GM23338 (cell line): ENCODE data around the gene GLRX. TPM values are rescaled to one million over a fixed set of nuclear protein-coding genes. Genes with fewer than 3 reads are reported as not detected.

Source experiments
- ATAC-seq: fragments of 200-7000 bp; cut with Tn5 transposase; 3 replicates; pipeline ENCODE4 v1.9.1; 2020
- DNase-seq: peaks from one replicate; pipeline ENCODE4 v3.0.0-alpha.2; 2015; ENCODE audit warnings: low spot score
- H2AFZ ChIP-seq: fragments of 200-600 bp; sonication (generic); 2 replicates; pipeline ENCODE4 v1.8.0; 2016; ENCODE audit warnings: antibody characterized with exemption, mild to moderate bottlenecking, moderate library complexity
- H3F3A ChIP-seq: fragments of 200-600 bp; sonication (generic); replicated peaks from 2 replicates; pipeline ENCODE4 v1.8.0; 2017; ENCODE audit warnings: antibody characterized with exemption, mixed run types, low read depth
- H3K27ac ChIP-seq: fragments of 200-600 bp; sonication (generic); 2 replicates; pipeline ENCODE4 v1.6.1; 2016; ENCODE audit warnings: low read depth
- H3K27me3 ChIP-seq: fragments of 200-600 bp; sonication (generic); 2 replicates; pipeline ENCODE4 v1.8.0; 2016; ENCODE audit warnings: mild to moderate bottlenecking, mixed run types, moderate library complexity; ENCODE audit not compliant: insufficient read depth
- H3K36me3 ChIP-seq: fragments of 200-600 bp; sonication (generic); 2 replicates; pipeline ENCODE4 v1.8.0; 2016; ENCODE audit warnings: mild to moderate bottlenecking; ENCODE audit not compliant: insufficient read depth
- H3K4me1 ChIP-seq: fragments of 200-600 bp; sonication (generic); 2 replicates; pipeline ENCODE4 v1.8.0; 2016; ENCODE audit warnings: mild to moderate bottlenecking, moderate library complexity; ENCODE audit not compliant: insufficient read depth
- H3K4me2 ChIP-seq: fragments of 200-600 bp; sonication (generic); 2 replicates; pipeline ENCODE4 v1.7.1; 2017; ENCODE audit warnings: mixed run types
- H3K4me3 ChIP-seq: fragments of 200-600 bp; sonication (generic); 2 replicates; pipeline ENCODE4 v1.6.1; 2016; ENCODE audit warnings: mixed run types
- H3K79me2 ChIP-seq: fragments of 200-600 bp; sonication (generic); replicated peaks from 2 replicates; pipeline ENCODE4 v1.8.0; 2017; ENCODE audit warnings: mild to moderate bottlenecking; ENCODE audit not compliant: insufficient read depth
- H3K9me2 ChIP-seq: fragments of 200-600 bp; sonication (generic); 2 replicates; pipeline ENCODE4 v1.8.0; 2017; ENCODE audit not compliant: insufficient read depth
- H4K20me1 ChIP-seq: fragments of 200-600 bp; sonication (generic); replicated peaks from 2 replicates; pipeline ENCODE4 v1.8.0; 2017; ENCODE audit warnings: mild to moderate bottlenecking; ENCODE audit not compliant: insufficient read depth
- H3K27ac Mint-ChIP-seq: 2 replicates; pipeline ENCODE4 v1.8.0; 2020; ENCODE audit warnings: inconsistent platforms, mild to moderate bottlenecking, moderate library complexity, mixed read lengths
- H3K27me3 Mint-ChIP-seq: 3 replicates; pipeline ENCODE4 v1.8.0; 2022; ENCODE audit warnings: low read depth, mild to moderate bottlenecking, moderate library complexity, mixed read lengths, inconsistent platforms; ENCODE audit not compliant: insufficient read depth, poor library complexity
- H3K36me3 Mint-ChIP-seq: 3 replicates; pipeline ENCODE4 v1.8.0; 2021; ENCODE audit warnings: low read depth, mild to moderate bottlenecking, inconsistent platforms, moderate library complexity, mixed read lengths
- H3K4me1 Mint-ChIP-seq: 3 replicates; pipeline ENCODE4 v1.8.0; 2020; ENCODE audit warnings: mild to moderate bottlenecking, inconsistent platforms, mixed read lengths
- H3K4me3 Mint-ChIP-seq: 3 replicates; pipeline ENCODE4 v1.8.0; 2021; ENCODE audit warnings: moderate library complexity, mild to moderate bottlenecking, inconsistent platforms, mixed read lengths
- H3K9me3 Mint-ChIP-seq: 3 replicates; pipeline ENCODE4 v1.8.0; 2020; ENCODE audit warnings: moderate library complexity, mild to moderate bottlenecking, inconsistent platforms, mixed read lengths
- CREB1 ChIP-seq: fragments of 250-450 bp; sonication (Bioruptor Pico); IDR thresholded peaks from 2 replicates; pipeline ENCODE4 v1.5.0; 2020; ENCODE audit warnings: low read depth, mild to moderate bottlenecking, moderate library complexity
- CTCF ChIP-seq, 2 experiments: fragments of 200-600 bp in 1 of 2; sonication (generic) in 1 of 2; conservative IDR thresholded peaks; 2 replicates each; pipeline versions ENCODE4 v1.5.1 to v1.6.1; 2016 to 2017; ENCODE audit warnings: antibody characterized with exemption in 2 of 2, low read depth in 2 of 2, mild to moderate bottlenecking in 2 of 2, moderate library complexity in 1 of 2
- ETS1 ChIP-seq: IDR thresholded peaks from 2 replicates; pipeline ENCODE4 v1.6.1; 2016; ENCODE audit warnings: antibody characterized with exemption
- EZH2 ChIP-seq: fragments of 200-600 bp; sonication (generic); IDR thresholded peaks from one replicate; pipeline ENCODE4 v1.8.0; 2017; ENCODE audit warnings: antibody characterized with exemption, mild to moderate bottlenecking, low read depth; ENCODE audit not compliant: unreplicated experiment
- EZH2phosphoT487 ChIP-seq: fragments of 200-600 bp; sonication (generic); IDR thresholded peaks from one replicate; pipeline ENCODE4 v1.8.1; 2018; ENCODE audit warnings: antibody characterized with exemption; ENCODE audit not compliant: unreplicated experiment
- JUNB ChIP-seq: IDR thresholded peaks from one replicate; pipeline ENCODE4 v1.6.1; 2016; ENCODE audit warnings: antibody characterized with exemption; ENCODE audit not compliant: unreplicated experiment
- NANOG ChIP-seq: IDR thresholded peaks from 2 replicates; pipeline ENCODE4 v1.6.1; 2016; ENCODE audit warnings: antibody characterized with exemption, borderline replicate concordance
- POLR2AphosphoS5 ChIP-seq: IDR thresholded peaks from 2 replicates; pipeline ENCODE4 v1.6.1; 2016; ENCODE audit warnings: antibody characterized with exemption, low read depth
- REST ChIP-seq: IDR thresholded peaks from one replicate; pipeline ENCODE4 v1.6.1; 2018; ENCODE audit warnings: antibody characterized with exemption; ENCODE audit not compliant: unreplicated experiment
- STAT1 ChIP-seq: IDR thresholded peaks from one replicate; pipeline ENCODE4 v1.6.1; 2016; ENCODE audit warnings: antibody characterized with exemption; ENCODE audit not compliant: unreplicated experiment
- ZNF114 ChIP-seq: fragments of 250-450 bp; sonication (Bioruptor Pico); IDR thresholded peaks from 2 replicates; pipeline ENCODE4 v1.5.0; 2020; ENCODE audit warnings: mild to moderate bottlenecking, moderate library complexity
- ZNF331 ChIP-seq: fragments of 250-450 bp; sonication (Bioruptor Pico); IDR thresholded peaks from 2 replicates; pipeline ENCODE4 v1.5.0; 2020; ENCODE audit warnings: low read depth, mild to moderate bottlenecking, moderate library complexity
- ZNF462 ChIP-seq: fragments of 250-450 bp; sonication (Bioruptor Pico); IDR thresholded peaks from 2 replicates; pipeline ENCODE4 v1.5.0; 2020; ENCODE audit warnings: mild to moderate bottlenecking, moderate library complexity
- polyA plus RNA-seq: library from polyadenylated mRNA; unstranded; fragments of >200 nt; fragmentation: Nextera tagmentation; extraction: Ambion mirVana; gene quantifications from 2 replicates; pipeline ENCODE4 v1.2.1, GENCODE V29; 2016
- total RNA-seq: library from RNA; depleted of rRNA; stranded (reverse); fragments of >200 nt; shearing (Covaris generic); gene quantifications from 2 replicates; pipeline ENCODE4 v1.2.3, GENCODE V29; 2014

The GLRX gene
- total and polyA plus RNA-seq, 2 experiments from 2014 or later: 9.5 to 42.2 TPM

- no peaks in the 10 kb centered on the region for H3K4me1 ChIP-seq
- no peaks in the 10 kb centered on the region for H3K27me3 ChIP-seq
- H3K4me1 Mint-ChIP-seq: no peaks in the 10 kb centered on the region
- H3K36me3 ChIP-seq: no peaks in the 10 kb centered on the region
- H3K4me3 ChIP-seq: no peak overlapping the region
- H2AFZ ChIP-seq: no peak overlapping the region
- 0 out of 3 replicates have a peak, but pooled peaks cover 3% of the 10 kb centered on the region for H3K9me3 Mint-ChIP-seq
- no peaks in the 10 kb centered on the region; the same call in 1 of the 2 replicates for H3K9me2 ChIP-seq
- no peaks in the 10 kb centered on the region for H3K79me2 ChIP-seq
- no peak for DNase-seq
- no peak overlapping the region for H3K4me3 Mint-ChIP-seq
- H3K27ac ChIP-seq: no peak overlapping the region
- TF ChIP-seq STAT1 (no peak), EZH2phosphoT487 (no peak), NANOG (no peak), ZNF462 (CRISPR knock-in tag) (no peak), CREB1 (CRISPR knock-in tag) (no peak), JUNB (no peak), REST (no peak), ETS1 (no peak), ZNF331 (no peak), POLR2AphosphoS5 (no peak), ZNF114 (CRISPR knock-in tag) (no peak), CTCF (conservative IDR thresholded peaks at IDR 0.05; ENCODE audit: low read depth in 2 of 2) (no peak), EZH2 (no peak)
- no peaks in the 10 kb centered on the region for H3F3A ChIP-seq
- no peaks in the 10 kb centered on the region for H4K20me1 ChIP-seq
- H3K36me3 Mint-ChIP-seq: no peaks in the 10 kb centered on the region; the same call in 2 of the 3 replicates
- no peak for ATAC-seq
- H3K4me2 ChIP-seq: no peak overlapping the region
- H3K27ac Mint-ChIP-seq: no peak overlapping the region
- peaks cover 1% of the 10 kb centered on the region for H3K27me3 Mint-ChIP-seq
Measured at GRCh38 chr5:95797301-95797700, 25.2 kb downstream of the GLRX start.
